OCI-LY3 (cell line): Measurements from ENCODE around the gene TATDN2.
A peak's percentile ranks its signal among the peaks of the same experiment; 100 is the strongest.

Experiments
- H2AFZ ChIP-seq: fragments of 200-600, 300-600 bp; shearing (Covaris generic); 2 replicates; pipeline ENCODE4 v1.6.0; 2014; ENCODE audit warnings: antibody characterized with exemption, low read depth, low read length
- H3K27ac ChIP-seq: fragments of 200-600, 300-600 bp; sonication (generic); 2 replicates; pipeline ENCODE4 v1.5.1; 2014; ENCODE audit warnings: mild to moderate bottlenecking, low read length, moderate library complexity, mixed read lengths
- H3K27me3 ChIP-seq: fragments of 200-600, 300-600 bp; sonication (generic); 2 replicates; pipeline ENCODE4 v1.6.1; 2014; ENCODE audit warnings: low read depth, low read length, mixed read lengths
- H3K36me3 ChIP-seq: fragments of 200-600, 300-600 bp; sonication (generic); replicated peaks from 2 replicates; pipeline ENCODE3; 2014; ENCODE audit warnings: low read depth, low read length, mixed read lengths
- H3K4me1 ChIP-seq: fragments of 300-600, 200-600 bp; sonication (generic); 2 replicates; pipeline ENCODE4 v1.6.1; 2014; ENCODE audit warnings: low read length, mixed read lengths
- H3K4me2 ChIP-seq: fragments of 200-600, 300-600 bp; sonication (generic); 2 replicates; pipeline ENCODE4 v1.6.1; 2014; ENCODE audit warnings: low read length, mixed read lengths
- H3K4me3 ChIP-seq: fragments of 300-600, 200-600 bp; sonication (generic); 2 replicates; pipeline ENCODE4 v1.5.1; 2014; ENCODE audit warnings: antibody characterized with exemption, mild to moderate bottlenecking, low read length, moderate library complexity
- H3K79me2 ChIP-seq: fragments of 300-600, 200-600 bp; shearing (Covaris generic); 2 replicates; pipeline ENCODE4 v1.6.1; 2014; ENCODE audit warnings: mild to moderate bottlenecking, low read length, mixed read lengths
- H3K9ac ChIP-seq: fragments of 300-600, 200-600 bp; shearing (Covaris generic); 2 replicates; pipeline ENCODE4 v1.6.0; 2014; ENCODE audit warnings: mild to moderate bottlenecking, low read length, moderate library complexity
- H3K9me3 ChIP-seq: fragments of 200-600, 300-600 bp; shearing (Covaris generic); 2 replicates; pipeline ENCODE4 v1.6.1; 2014; ENCODE audit warnings: low read length, mixed read lengths; ENCODE audit not compliant: insufficient read depth
- H4K20me1 ChIP-seq: fragments of 200-600, 300-600 bp; sonication (generic); 2 replicates; pipeline ENCODE4 v1.6.1; 2016; ENCODE audit warnings: low read length, mixed read lengths; ENCODE audit not compliant: insufficient read depth
- CTCF ChIP-seq: fragments of 200-600, 300-600 bp; sonication (generic); IDR thresholded peaks from 2 replicates; pipeline ENCODE4 v1.5.1; 2014; ENCODE audit warnings: antibody characterized with exemption, low read length, low read depth
- EZH2phosphoT487 ChIP-seq: fragments of 200-600 bp; shearing (Covaris generic); IDR thresholded peaks from 2 replicates; pipeline ENCODE4 v1.6.1; 2018; ENCODE audit warnings: antibody characterized with exemption, mixed run types, low read depth

Gene TATDN2

GRCh38 chr3:10279384-10280176 lies 31.3 kb downstream of the TATDN2 start:
- H3K27ac ChIP-seq, result no peak overlapping the region
- no peak overlapping the region for H3K9ac ChIP-seq
- peaks cover 29% of the 10 kb centered on the region for H3K79me2 ChIP-seq
- peaks cover 45% of the 10 kb centered on the region for H3K36me3 ChIP-seq
- H4K20me1 ChIP-seq, result peaks cover 1% of the 10 kb centered on the region
- H2AFZ ChIP-seq, result no peak overlapping the region
- H3K4me2 ChIP-seq, result no peak overlapping the region
- TF ChIP-seq EZH2phosphoT487 (no peak), CTCF (no peak)
- no peaks in the 10 kb centered on the region for H3K9me3 ChIP-seq
- H3K4me3 ChIP-seq, result no peak overlapping the region
- no peaks in the 10 kb centered on the region for H3K27me3 ChIP-seq
- no peaks in the 10 kb centered on the region for H3K4me1 ChIP-seq

- Histone ChIP-seq H3K9ac (no peak overlapping the region), H3K27me3 (no peaks in the 10 kb centered on the region), H3K4me1 (no peaks in the 10 kb centered on the region), H3K27ac (no peak overlapping the region), H2AFZ (no peak overlapping the region), H3K36me3 (peaks cover 49% of the 10 kb centered on the region), H3K4me3 (no peak overlapping the region), H3K4me2 (no peak overlapping the region), H4K20me1 (no peaks in the 10 kb centered on the region; the same call in none of the 2 replicates), H3K79me2 (peaks cover 24% of the 10 kb centered on the region), H3K9me3 (no peaks in the 10 kb centered on the region)
- TF ChIP-seq EZH2phosphoT487 (no peak), CTCF (0 out of 2 replicates have a peak, but pooled peaks have one; percentile 7)
These were observed 31.9 kb downstream of the TATDN2 start for GRCh38 chr3:10280177-10280529.

- Histone ChIP-seq H4K20me1 (no peaks in the 10 kb centered on the region; the same call in none of the 2 replicates), H2AFZ (no peak overlapping the region), H3K9me3 (no peaks in the 10 kb centered on the region), H3K27ac (no peak overlapping the region), H3K79me2 (peaks cover 19% of the 10 kb centered on the region), H3K27me3 (no peaks in the 10 kb centered on the region), H3K4me1 (no peaks in the 10 kb centered on the region), H3K9ac (no peak overlapping the region), H3K36me3 (peaks cover 51% of the 10 kb centered on the region), H3K4me2 (no peak overlapping the region), H3K4me3 (no peak overlapping the region)
- TF ChIP-seq CTCF, result no peak
- no peak for TF ChIP-seq EZH2phosphoT487
These were observed 32.3 kb downstream of the TATDN2 start for GRCh38 chr3:10280571-10280970.

- H3K79me2 ChIP-seq, result peaks cover 10% of the 10 kb centered on the region
- no peaks in the 10 kb centered on the region for H3K9me3 ChIP-seq
- no peak for TF ChIP-seq EZH2phosphoT487
- no peak overlapping the region for H3K27ac ChIP-seq
- H2AFZ ChIP-seq, result no peak overlapping the region
- no peaks in the 10 kb centered on the region for H3K27me3 ChIP-seq
- H4K20me1 ChIP-seq, result no peaks in the 10 kb centered on the region; the same call in 1 of the 2 replicates
- H3K4me1 ChIP-seq, result no peaks in the 10 kb centered on the region
- H3K4me2 ChIP-seq, result no peak overlapping the region
- H3K9ac ChIP-seq, result no peak overlapping the region
- H3K4me3 ChIP-seq, result no peak overlapping the region
- peaks cover 49% of the 10 kb centered on the region for H3K36me3 ChIP-seq
These were observed 33.7 kb downstream of the TATDN2 start for GRCh38 chr3:10281951-10282350.
